ENCODE results near the gene ERCC5.

The ERCC5 gene

DNA sequence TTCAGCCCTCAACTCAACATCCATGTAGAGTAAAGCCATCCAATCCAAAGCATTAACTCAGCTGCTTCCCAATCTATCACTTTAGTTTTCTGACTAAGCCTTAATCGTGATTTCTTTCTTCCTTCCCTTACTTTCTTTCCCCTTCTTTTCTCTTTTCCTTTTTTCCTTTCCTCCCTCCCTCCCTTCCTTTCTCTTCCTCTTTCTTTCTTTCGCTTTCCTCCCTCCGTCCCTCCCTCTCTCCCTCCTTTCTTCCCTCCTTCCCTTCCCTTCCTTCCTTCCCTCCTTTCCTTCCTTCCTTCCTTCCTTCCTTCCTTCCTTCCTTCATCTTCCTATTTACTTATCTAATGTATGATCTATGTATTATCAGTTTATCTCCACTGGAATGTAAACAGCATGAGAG lies 71.2 kb downstream of the ERCC5 start:
- no peak overlapping the region for H3K27ac Mint-ChIP-seq
- H3K4me1 Mint-ChIP-seq: no peaks in the 10 kb centered on the region
- no peak for ATAC-seq
- H3K36me3 Mint-ChIP-seq: no peaks in the 10 kb centered on the region
- no peaks in the 10 kb centered on the region for H3K9me3 Mint-ChIP-seq
- DNase-seq (ENCODE audit: low spot score in 2 of 2): no peak
- no peak overlapping the region for H3K4me3 Mint-ChIP-seq

DNA sequence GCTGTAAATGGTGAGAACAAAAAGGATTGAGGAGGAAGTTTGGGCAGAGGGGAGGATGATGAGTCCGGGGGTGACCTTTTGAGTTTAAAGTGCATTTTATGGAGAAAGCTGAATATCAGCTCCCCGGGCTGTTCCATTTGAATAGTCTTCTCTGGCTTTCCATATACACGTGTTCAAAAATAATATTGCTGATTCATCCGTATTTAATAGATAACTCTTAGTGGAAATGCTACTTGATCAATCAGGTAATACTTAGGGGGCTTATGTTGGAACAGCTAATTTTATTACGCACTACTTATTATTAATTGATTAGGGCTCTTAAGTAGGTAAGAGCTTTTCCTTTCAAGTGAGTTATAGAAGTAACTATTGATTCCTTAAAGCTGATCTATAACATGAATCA lies 76.4 kb downstream of the ERCC5 start:
- H3K27ac Mint-ChIP-seq: no peak overlapping the region
- no peak overlapping the region for H3K4me3 Mint-ChIP-seq
- no peak for DNase-seq (ENCODE audit: low spot score in 2 of 2)
- no peak for ATAC-seq
- no peaks in the 10 kb centered on the region for H3K36me3 Mint-ChIP-seq
- H3K4me1 Mint-ChIP-seq: no peaks in the 10 kb centered on the region
- peaks cover 3% of the 10 kb centered on the region for H3K9me3 Mint-ChIP-seq
